Prostate gland (tissue), 2 donors: Measurements from ENCODE around the gene GMDS. TPM values are rescaled to one million over a fixed set of nuclear protein-coding genes. Genes with fewer than 3 reads are reported as not detected.
A peak's percentile ranks its signal among the peaks of the same experiment; 100 is the strongest.

Experiments
- DNase-seq: peaks from one replicate; pipeline ENCODE4 v3.0.0-alpha.2; 2019; ENCODE audit warnings: low spot score
- H3K27ac ChIP-seq, 2 donors: fragments of 200-600 bp; sonication (generic); 2 replicates each; pipeline ENCODE4 v1.5.1; 2017 to 2019
- H3K27me3 ChIP-seq: fragments of 200-600 bp; sonication (generic); replicated peaks from 2 replicates; pipeline ENCODE4 v1.5.1; 2019; ENCODE audit not compliant: insufficient read depth
- H3K36me3 ChIP-seq, 2 donors: fragments of 200-600 bp; sonication (generic); 1 replicate in 1 of 2; 2 replicates in 1 of 2; pipeline versions ENCODE4 v1.5.1 to v1.8.1; 2017 to 2019
- H3K4me1 ChIP-seq: fragments of 200-600 bp; sonication (generic); replicated peaks from 2 replicates; pipeline ENCODE4 v1.5.1; 2019
- H3K4me3 ChIP-seq, 2 donors: fragments of 200-600 bp; sonication (generic); 2 replicates each; pipeline ENCODE4 v1.5.1; 2017 to 2019
- H3K9me3 ChIP-seq: fragments of 200-600 bp; sonication (generic); 2 replicates; pipeline ENCODE4 v1.5.1; 2017
- CTCF ChIP-seq, 4 experiments: fragments of 200-600 bp in 2 of 4; fragments of 450-650 bp in 2 of 4; sonication (generic) in 2 of 4; IDR thresholded peaks; 1 replicate in 3 of 4; 2 replicates in 1 of 4; pipeline ENCODE4 v1.5.1; 2016 to 2019; ENCODE audit warnings: antibody characterized with exemption in 4 of 4, mild to moderate bottlenecking in 2 of 4, moderate library complexity in 2 of 4
- POLR2A ChIP-seq: fragments of 450-650 bp; IDR thresholded peaks from one replicate; pipeline ENCODE4 v1.6.1; 2016; ENCODE audit warnings: antibody characterized with exemption, mild to moderate bottlenecking
- POLR2AphosphoS5 ChIP-seq: sonication (generic); formaldehyde crosslinking; IDR thresholded peaks from one replicate; pipeline ENCODE4 v1.6.1; 2017; ENCODE audit warnings: antibody characterized with exemption
- WGBS: methylation state at CpG from one replicate; pipeline ENCODE4 v1.1.5; 2018; 5-methylcytosine and 5-hydroxymethylcytosine counted together
- intact Hi-C: fragments of 100-400 bp; cut with DNase I; formaldehyde crosslinking; loops from one replicate; pipeline ENCODE4 v1.14.2; 2022
- total RNA-seq, 2 donors: library from RNA; depleted of rRNA; stranded (reverse); fragments of >200 nt; gene quantifications; one replicate each; pipeline ENCODE4 v1.1.0, GENCODE V29; 2016

GMDS gene
- total RNA-seq, 2 donors from 2014 or later: 24.9 to 29.9 TPM

- Histone ChIP-seq H3K9me3 (no peaks in the 10 kb centered on the region), H3K4me3 (no peak overlapping the region), H3K27ac (peak overlapping the region; percentile 26 to 61), H3K36me3 (no peaks in the 10 kb centered on the region), H3K4me1 (no peaks in the 10 kb centered on the region), H3K27me3 (peaks cover 3% of the 10 kb centered on the region)
- intact Hi-C loops: no loop called here
- DNase-seq: no peak
- TF ChIP-seq POLR2AphosphoS5 (no peak), CTCF (IDR thresholded peaks at IDR 0.05) (no peak), POLR2A (no peak)
- 91% methylated on average over 30 of the region's 30 CpGs for WGBS
Measured at GRCh38 chr6:1621070-1621701, 624.2 kb downstream of the GMDS start.

GRCh38 chr6:1620504-1621069, 624.8 kb downstream of the GMDS start:
- Histone ChIP-seq H3K9me3 (no peaks in the 10 kb centered on the region), H3K4me1 (no peaks in the 10 kb centered on the region), H3K36me3 (no peaks in the 10 kb centered on the region), H3K27me3 (peaks cover 3% of the 10 kb centered on the region), H3K27ac (peak overlapping the region; percentile 26 to 61), H3K4me3 (no peak overlapping the region)
- no peak for DNase-seq
- no peak for TF ChIP-seq POLR2AphosphoS5
- no peak for TF ChIP-seq CTCF (IDR thresholded peaks at IDR 0.05)
- TF ChIP-seq POLR2A: no peak
- WGBS: 81% methylated on average over 36 of the region's 50 CpGs
- intact Hi-C loops: no loop called here

GRCh38 chr6:1619673-1620503, 625.5 kb downstream of the GMDS start:
- Histone ChIP-seq H3K36me3 (no peaks in the 10 kb centered on the region), H3K9me3 (no peaks in the 10 kb centered on the region), H3K27me3 (peaks cover 3% of the 10 kb centered on the region), H3K27ac (peak overlapping the region; percentile 59 to 61), H3K4me3 (peak overlapping the region in 1 of 2 donors; percentile 1), H3K4me1 (no peaks in the 10 kb centered on the region)
- WGBS: 58% methylated on average over 67 of the region's 83 CpGs
- DNase-seq: no peak
- TF ChIP-seq CTCF (IDR thresholded peaks at IDR 0.05): no peak
- no peak for TF ChIP-seq POLR2AphosphoS5
- no peak for TF ChIP-seq POLR2A
- intact Hi-C loops: no loop called here

GRCh38 chr6:1619098-1619672, 626.2 kb downstream of the GMDS start:
- TF ChIP-seq CTCF (IDR thresholded peaks at IDR 0.05): no peak
- no peak for TF ChIP-seq POLR2AphosphoS5
- no peak for TF ChIP-seq POLR2A
- H3K4me3 ChIP-seq: no peak overlapping the region
- peak overlapping the region; percentile 59 to 61 for H3K27ac ChIP-seq
- no peaks in the 10 kb centered on the region for H3K4me1 ChIP-seq
- H3K27me3 ChIP-seq: peaks cover 8% of the 10 kb centered on the region
- 66% methylated on average over 29 of the region's 40 CpGs for WGBS
- no peaks in the 10 kb centered on the region for H3K9me3 ChIP-seq
- no peak for DNase-seq
- H3K36me3 ChIP-seq: no peaks in the 10 kb centered on the region
- intact Hi-C loops: no loop called here
